ENCODE measurements around the gene FNBP1L.

The FNBP1L gene

GRCh38 chr1:93442008-93442666 is 5.8 kb upstream of the FNBP1L start:
- TF ChIP-seq, protein P1, sequence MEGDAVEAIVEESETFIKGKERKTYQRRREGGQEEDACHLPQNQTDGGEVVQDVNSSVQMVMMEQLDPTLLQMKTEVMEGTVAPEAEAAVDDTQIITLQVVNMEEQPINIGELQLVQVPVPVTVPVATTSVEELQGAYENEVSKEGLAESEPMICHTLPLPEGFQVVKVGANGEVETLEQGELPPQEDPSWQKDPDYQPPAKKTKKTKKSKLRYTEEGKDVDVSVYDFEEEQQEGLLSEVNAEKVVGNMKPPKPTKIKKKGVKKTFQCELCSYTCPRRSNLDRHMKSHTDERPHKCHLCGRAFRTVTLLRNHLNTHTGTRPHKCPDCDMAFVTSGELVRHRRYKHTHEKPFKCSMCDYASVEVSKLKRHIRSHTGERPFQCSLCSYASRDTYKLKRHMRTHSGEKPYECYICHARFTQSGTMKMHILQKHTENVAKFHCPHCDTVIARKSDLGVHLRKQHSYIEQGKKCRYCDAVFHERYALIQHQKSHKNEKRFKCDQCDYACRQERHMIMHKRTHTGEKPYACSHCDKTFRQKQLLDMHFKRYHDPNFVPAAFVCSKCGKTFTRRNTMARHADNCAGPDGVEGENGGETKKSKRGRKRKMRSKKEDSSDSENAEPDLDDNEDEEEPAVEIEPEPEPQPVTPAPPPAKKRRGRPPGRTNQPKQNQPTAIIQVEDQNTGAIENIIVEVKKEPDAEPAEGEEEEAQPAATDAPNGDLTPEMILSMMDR (IDR thresholded peaks at IDR 0.05; ENCODE audit: borderline replicate concordance, insufficient read depth, low read depth, low read length) = no peak
- no peak overlapping the region for H3K4me3 ChIP-seq (ENCODE audit: low read depth, low read length)

- H3K4me3 ChIP-seq (ENCODE audit: low read depth, low read length) = no peak overlapping the region
- TF ChIP-seq, protein P1 (IDR thresholded peaks at IDR 0.05; ENCODE audit: borderline replicate concordance, insufficient read depth, low read depth, low read length) = no peak
Observed at GRCh38 chr1:93442741-93443140, 5.2 kb upstream of the FNBP1L start.

GRCh38 chr1:93443454-93443853 is 4.5 kb upstream of the FNBP1L start:
- no peak overlapping the region for H3K4me3 ChIP-seq (ENCODE audit: low read depth, low read length)
- TF ChIP-seq, protein P1 (IDR thresholded peaks at IDR 0.05; ENCODE audit: borderline replicate concordance, insufficient read depth, low read depth, low read length) = no peak

- TF ChIP-seq, protein P1 (IDR thresholded peaks at IDR 0.05; ENCODE audit: borderline replicate concordance, insufficient read depth, low read depth, low read length) = no peak
- no peak overlapping the region for H3K4me3 ChIP-seq (ENCODE audit: low read depth, low read length)
Observed at GRCh38 chr1:93446837-93447451, 974 bp upstream of the FNBP1L start.

DNA sequence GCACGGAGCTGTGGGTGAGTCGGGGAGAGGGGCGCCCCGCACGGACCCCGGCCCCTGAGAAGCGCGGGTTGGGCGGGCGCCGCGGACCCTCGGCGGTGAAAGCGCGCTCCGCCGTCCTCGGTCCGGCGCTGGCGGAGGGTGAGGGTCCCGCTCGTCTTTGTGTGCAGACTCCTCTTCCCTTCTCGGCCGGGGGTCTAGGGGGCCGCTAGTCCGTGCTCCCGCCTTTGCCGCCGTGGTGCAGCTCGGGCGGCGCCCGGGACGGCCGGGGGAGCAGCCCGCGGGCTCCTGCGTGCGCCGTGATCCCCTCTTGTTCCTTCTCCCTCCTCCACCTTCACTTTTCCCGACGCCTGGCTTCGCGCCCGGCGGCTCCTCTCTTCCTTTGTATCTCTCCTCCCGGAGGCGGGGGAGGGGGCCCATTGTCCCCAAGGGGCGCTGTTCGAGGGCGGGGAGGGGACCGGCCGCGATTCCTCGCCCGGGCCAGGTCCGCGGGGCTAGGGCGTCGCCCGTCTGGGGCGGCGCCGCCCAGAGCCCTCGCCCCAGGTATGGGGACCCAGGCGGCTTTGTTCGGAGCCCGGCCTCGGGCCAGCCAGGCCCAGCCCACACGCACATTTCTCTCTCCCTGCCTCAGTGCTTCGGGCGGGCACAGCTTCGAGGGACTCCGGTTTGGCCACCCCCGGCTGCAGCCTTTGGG is 519 bp downstream of the FNBP1L start:
- H3K4me3 ChIP-seq (ENCODE audit: low read depth, low read length) = peak overlapping the region; percentile 37
- TF ChIP-seq, protein P1 (IDR thresholded peaks at IDR 0.05; ENCODE audit: borderline replicate concordance, insufficient read depth, low read depth, low read length) = no peak

DNA sequence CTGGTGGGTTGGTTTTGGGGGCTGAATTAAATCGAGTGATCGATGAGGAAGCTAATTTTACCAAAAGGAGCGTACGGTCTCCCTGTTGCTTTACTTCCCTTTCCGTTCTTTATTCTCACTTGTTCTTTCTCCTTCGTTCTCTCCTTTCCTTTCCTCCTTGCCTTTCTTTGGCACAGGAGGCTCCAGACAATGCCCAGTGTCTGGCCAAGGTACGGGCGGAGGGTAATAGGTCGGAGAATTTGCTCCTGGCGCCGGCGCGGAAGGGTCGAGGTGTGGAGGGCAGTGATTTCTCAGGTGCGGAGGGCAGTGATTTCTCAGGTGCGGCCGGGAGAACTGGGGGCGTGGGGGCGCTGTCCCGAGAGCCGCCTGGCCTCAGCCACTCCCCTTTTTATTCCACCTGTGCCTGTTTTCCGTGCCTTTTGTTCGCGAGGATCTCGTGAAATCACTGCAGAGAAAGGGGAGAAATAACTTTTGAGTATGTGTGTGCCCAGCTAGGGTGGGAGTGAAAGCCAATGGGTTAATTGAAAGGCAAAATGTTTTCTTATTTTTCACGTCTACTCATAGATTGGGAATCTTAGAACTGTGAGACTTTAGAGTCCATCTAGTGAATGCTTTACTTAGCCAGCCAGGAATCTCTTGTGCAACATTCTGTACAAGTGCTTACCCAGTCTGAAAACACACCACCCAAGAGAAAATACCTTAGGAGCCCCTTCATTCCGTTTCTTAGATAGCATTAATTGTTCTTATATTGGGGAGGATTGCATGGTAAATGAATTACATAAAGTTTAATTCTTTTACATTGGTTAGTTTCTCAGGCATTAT is 1.3 kb downstream of the FNBP1L start:
- TF ChIP-seq, protein P1 (IDR thresholded peaks at IDR 0.05; ENCODE audit: borderline replicate concordance, insufficient read depth, low read depth, low read length) = no peak

More for the DNA sequence above, 1.3 kb downstream of the FNBP1L start:
- no peak overlapping the region for H3K4me3 ChIP-seq (ENCODE audit: low read depth, low read length)
